Thyroid gland (tissue), 4 donors: ENCODE data around the gene TENM3.

ENCODE experiments used
- POLR2A ChIP-seq, 2 donors: fragments of 450-650 bp; IDR thresholded peaks; one replicate each; pipeline ENCODE4 v1.6.1; 2017; ENCODE audit warnings: antibody characterized with exemption in 2 of 2, mild to moderate bottlenecking in 2 of 2, moderate library complexity in 1 of 2
- TF ChIP-seq, protein P1 (sequence below), 6 experiments: fragments of 200-600 bp in 3 of 6; fragments of 450-650 bp in 3 of 6; sonication (generic) in 3 of 6; IDR thresholded peaks; one replicate each; pipeline ENCODE4 v1.5.1; 2016 to 2019; ENCODE audit warnings: antibody characterized with exemption in 6 of 6, mild to moderate bottlenecking in 2 of 6, inconsistent platforms in 1 of 6, moderate library complexity in 1 of 6

DNA sequence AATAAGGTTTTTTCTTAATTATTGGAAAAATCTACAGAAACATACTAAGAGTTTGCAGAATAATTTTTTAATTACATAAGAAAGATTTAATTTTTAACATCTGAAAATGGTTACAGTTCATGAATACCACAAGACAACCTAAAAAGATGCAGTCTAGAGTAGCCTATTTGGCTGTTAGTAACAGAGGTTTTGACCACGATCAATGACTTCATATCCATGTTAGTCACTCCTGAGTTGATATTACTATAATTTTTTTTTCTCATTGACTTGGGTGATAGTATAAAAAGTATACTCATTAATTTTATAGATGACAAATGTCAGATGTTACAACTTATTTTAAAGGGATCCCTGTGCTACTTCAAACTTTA is 401.5 kb downstream of the TENM3 start:
- TF ChIP-seq POLR2A (IDR thresholded peaks at IDR 0.05) = no peak
- TF ChIP-seq, protein P1, sequence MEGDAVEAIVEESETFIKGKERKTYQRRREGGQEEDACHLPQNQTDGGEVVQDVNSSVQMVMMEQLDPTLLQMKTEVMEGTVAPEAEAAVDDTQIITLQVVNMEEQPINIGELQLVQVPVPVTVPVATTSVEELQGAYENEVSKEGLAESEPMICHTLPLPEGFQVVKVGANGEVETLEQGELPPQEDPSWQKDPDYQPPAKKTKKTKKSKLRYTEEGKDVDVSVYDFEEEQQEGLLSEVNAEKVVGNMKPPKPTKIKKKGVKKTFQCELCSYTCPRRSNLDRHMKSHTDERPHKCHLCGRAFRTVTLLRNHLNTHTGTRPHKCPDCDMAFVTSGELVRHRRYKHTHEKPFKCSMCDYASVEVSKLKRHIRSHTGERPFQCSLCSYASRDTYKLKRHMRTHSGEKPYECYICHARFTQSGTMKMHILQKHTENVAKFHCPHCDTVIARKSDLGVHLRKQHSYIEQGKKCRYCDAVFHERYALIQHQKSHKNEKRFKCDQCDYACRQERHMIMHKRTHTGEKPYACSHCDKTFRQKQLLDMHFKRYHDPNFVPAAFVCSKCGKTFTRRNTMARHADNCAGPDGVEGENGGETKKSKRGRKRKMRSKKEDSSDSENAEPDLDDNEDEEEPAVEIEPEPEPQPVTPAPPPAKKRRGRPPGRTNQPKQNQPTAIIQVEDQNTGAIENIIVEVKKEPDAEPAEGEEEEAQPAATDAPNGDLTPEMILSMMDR (IDR thresholded peaks at IDR 0.05) = no peak
